ENCODE data around the gene EXOC3L1.

DNA sequence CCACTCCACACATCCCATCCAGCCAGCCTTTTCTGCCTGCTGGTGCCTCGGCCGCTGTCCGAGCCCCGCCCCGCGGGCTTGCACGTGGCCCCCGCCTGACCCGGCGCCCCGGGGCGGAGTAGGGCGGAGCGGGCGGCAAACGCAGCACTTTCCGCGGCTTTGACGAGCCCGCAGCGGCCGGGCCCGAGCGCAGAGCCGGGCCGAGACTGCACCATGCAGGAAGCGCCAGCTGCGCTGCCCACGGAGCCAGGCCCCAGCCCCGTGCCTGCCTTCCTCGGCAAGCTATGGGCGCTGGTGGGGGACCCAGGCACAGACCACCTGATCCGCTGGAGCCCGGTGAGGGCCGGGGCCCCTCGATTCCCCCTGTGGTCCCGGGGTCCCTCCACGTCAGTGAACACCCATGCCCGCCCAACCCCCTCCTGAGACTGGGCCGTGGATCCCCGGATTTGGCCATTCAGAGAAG lies 25.3 kb downstream of the EXOC3L1 start, which contains the start of gene HSF4:
- TF ChIP-seq CTCF (IDR thresholded peaks at IDR 0.05; ENCODE audit: insufficient read depth, low read depth, low read length): no peak
- TF ChIP-seq EZH2 (IDR thresholded peaks at IDR 0.05; ENCODE audit: insufficient read depth, low read length): no peak

Data from astrocyte (in vitro differentiated cells and primary cell).